GM18505 (cell line): Measurements from ENCODE around the gene KHNYN.

Experiments used
- ATAC-seq: cut with Tn5 transposase; IDR thresholded peaks from one replicate; pipeline ENCODE4 v1.9.1; 2021; ENCODE audit not compliant: unreplicated experiment
- POLR2A ChIP-seq: IDR thresholded peaks from 4 replicates; pipeline ENCODE4 v1.6.1; 2011; ENCODE audit warnings: borderline replicate concordance; ENCODE audit not compliant: insufficient read depth, insufficient read length; ENCODE audit errors: extremely low read depth

KHNYN gene

DNA sequence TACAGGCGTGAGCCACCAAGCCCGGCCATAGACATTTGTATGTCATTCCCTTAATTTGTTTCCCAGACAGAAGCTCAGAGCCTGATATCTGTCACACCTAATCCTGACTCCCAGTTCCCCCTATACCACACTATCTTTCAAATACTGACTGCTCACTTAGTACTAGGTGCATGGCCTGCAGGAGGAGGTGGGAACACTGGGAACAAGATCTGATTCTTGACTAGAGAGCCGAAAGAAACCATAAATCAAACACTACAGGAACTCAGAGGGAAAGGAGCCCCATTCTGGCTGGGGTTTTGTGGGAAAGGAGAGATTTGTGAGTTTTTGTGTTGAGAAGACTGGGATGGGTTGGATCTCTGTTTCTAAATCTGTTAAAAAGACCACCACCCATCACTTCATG lies 4.9 kb downstream of the KHNYN start:
- ATAC-seq: no peak
- TF ChIP-seq POLR2A: no peak

GRCh38 chr14:24435192-24435810 lies 5.5 kb downstream of the KHNYN start:
- TF ChIP-seq POLR2A: peak; percentile 29
- no peak for ATAC-seq

GRCh38 chr14:24435998-24436354 lies 6.2 kb downstream of the KHNYN start:
- no peak for ATAC-seq
- TF ChIP-seq POLR2A: no peak

- no peak for TF ChIP-seq POLR2A
- ATAC-seq: peak; percentile 46
Observed at GRCh38 chr14:24436355-24437019, 6.7 kb downstream of the KHNYN start.

- ATAC-seq: no peak
- peak; percentile 32 for TF ChIP-seq POLR2A
Observed at GRCh38 chr14:24437020-24437735, 7.4 kb downstream of the KHNYN start.

- ATAC-seq: no peak
- TF ChIP-seq POLR2A: no peak
Observed at GRCh38 chr14:24437736-24438067, 7.9 kb downstream of the KHNYN start.

DNA sequence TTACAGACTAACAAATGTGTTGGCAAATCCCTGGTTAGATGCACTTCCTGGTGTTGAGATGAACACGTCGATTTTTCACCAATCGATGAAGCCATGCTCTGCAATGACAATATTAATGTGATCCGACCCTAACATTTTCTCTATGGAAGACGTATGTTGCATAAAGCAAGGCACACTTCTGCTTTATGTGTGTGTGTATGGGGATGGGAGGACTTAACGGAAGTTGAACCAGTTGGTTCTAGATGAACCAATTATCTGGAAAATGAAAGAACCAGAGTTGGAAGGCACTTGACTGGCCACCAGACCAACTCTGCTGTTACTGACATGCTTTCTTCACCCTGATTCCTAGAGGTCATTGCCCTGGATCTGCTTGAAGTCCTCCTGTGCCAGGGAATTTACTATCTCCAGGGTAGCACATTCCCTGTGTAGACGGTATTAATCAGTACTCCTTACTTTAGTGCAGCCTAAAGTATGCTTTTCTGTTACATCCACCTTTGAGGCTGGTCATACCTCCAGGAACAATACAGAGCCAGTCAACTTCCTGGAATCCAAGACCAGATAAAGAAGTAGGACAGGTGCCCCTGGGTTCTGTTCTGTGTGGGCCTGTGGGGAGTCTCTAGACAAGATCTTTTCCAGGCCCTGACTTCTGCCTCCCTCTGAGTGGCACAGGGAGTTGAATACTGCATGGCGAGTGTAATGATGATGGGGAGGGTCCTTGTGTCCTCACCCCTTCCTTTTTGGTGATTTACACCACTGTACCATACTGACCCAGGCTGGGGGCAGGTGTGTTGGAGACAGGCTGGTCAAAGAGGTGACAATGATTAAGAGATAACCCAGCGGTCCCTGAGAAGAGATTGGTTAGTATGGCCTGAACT lies 8.7 kb downstream of the KHNYN start:
- TF ChIP-seq POLR2A: no peak
- ATAC-seq: no peak

- no peak for TF ChIP-seq POLR2A
- ATAC-seq: no peak
Observed at GRCh38 chr14:24439257-24439656, 9.5 kb downstream of the KHNYN start.

DNA sequence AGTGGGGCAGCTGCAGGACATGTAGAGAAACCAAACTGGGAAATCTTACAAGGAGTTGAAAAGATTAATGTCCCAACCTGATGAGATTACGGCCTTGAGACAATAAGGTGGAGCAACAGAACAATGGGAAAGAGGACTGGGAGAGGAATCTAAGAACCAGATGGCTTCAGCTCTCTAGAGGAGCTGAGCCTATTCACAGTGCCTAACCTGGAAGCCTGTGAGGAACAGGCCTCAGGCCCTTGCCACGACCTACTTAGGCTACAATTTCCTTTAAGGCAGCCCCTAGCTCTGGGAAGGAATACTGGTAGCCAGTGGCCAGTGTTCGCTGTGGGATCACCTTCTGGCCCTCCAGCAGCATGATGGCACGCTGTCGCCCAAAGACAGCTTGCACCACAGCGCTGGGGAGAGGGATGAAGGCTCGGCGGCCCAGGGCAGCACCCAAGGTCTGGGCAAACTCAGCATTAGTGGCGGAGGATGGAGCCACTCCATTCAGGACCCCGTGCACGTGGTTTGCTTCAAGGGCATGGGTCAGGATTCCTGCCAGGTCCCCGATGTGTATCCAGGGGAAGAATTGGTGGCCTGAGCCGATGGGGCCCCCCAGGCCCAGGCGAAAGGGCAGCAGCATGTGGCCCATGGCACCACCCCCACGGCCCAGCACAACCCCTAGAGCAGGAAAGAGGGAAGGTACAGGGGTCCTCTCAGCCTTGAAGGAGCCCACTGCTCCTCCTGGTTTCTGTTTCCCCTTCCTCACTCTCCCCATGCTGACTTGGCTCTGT lies 10.3 kb downstream of the KHNYN start:
- TF ChIP-seq POLR2A: no peak
- ATAC-seq: no peak

- no peak for ATAC-seq
Observed at GRCh38 chr14:24440606-24441399, 11.0 kb downstream of the KHNYN start.

DNA sequence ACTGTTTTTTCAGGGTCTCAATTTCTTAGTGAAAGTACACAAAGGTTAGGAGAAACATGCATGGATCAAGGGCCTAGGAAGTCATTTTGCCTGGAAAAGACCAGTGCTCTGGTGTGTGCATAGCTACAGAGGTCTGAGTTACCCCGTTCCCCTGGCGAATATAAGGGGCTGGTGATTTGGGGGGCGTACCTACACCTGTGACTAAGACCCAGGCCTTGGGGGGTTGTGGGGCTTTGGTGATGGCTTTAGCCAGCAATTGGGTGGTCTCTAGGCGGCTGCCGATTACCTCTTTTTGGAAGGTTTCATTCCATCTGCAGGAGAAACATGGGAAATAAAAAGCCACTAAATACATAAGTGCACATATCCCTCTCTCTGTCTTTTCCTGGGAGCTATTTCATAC lies 11.7 kb downstream of the KHNYN start:
- no peak for ATAC-seq
- TF ChIP-seq POLR2A: no peak

More at GRCh38 chr14:24440606-24441399, 11.0 kb downstream of the KHNYN start:
- TF ChIP-seq POLR2A: no peak

DNA sequence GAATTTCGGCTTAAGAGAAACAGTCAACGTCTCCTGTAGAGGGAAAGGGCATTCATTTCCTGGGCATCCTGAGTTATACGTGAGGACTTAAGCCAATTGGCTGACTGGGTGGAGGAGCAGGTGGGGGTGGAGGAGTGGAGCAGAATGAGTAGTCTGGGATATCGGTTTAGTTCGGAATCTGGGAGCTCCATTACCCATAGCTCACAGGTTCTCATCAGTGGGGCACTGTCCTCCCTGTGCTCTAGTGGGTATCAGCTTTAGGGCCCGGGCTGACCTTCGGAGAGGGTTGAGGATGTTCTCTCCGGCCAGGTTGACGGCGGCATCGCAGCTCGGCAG lies 12.1 kb downstream of the KHNYN start:
- no peak for TF ChIP-seq POLR2A
- ATAC-seq: no peak

- ATAC-seq: peak; percentile 90
Observed at GRCh38 chr14:24442240-24443052, 12.7 kb downstream of the KHNYN start, which contains the start of gene SDR39U1. SDR39U1 (minus strand) TSS chr14:24442776; CDS start chr14:24442769, 7 bp downstream.

More at GRCh38 chr14:24442240-24443052, 12.7 kb downstream of the KHNYN start, which contains the start of gene SDR39U1:
- peak; percentile 92 for TF ChIP-seq POLR2A
